HG03460 (cell line): ENCODE results near the gene EPB42.
"Not testable (repeated sequence)": the region's sequence is repeated elsewhere in the genome, so short reads cannot be mapped to it uniquely, and the experiment has no call there.

ENCODE experiments used
- ATAC-seq: cut with Tn5 transposase; IDR thresholded peaks from one replicate; pipeline ENCODE4 v1.9.1; 2021; ENCODE audit not compliant: unreplicated experiment

The EPB42 gene

DNA sequence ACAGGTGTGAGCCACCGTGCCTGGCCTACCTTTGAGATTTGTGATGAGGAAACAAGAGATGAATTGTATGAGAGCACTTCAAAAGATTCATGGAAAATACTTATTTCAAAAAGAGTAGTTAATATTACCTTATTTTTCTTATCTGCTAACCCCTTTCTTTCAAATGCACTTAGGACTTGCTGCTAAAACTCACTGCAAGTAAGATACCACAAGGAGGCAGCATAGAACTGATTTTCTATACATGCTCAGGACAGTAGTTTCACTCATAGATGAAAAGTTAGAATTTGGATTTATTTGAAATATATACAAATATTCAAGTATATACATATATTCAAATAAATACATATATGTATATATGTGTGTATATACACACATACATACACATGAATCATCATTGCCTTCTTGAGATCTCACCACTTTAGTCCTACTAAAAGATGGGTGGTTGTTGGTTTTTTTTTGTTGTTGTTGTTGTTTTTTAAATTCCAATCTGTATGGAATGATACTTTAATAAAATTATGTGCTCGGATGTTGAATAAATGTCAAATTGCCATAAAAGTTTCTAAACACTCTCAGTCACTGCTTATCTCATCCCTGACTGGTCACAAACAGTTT lies 33.2 kb downstream of the EPB42 start:
- no peak for ATAC-seq

GRCh38 chr15:43186003-43186353 lies 34.8 kb downstream of the EPB42 start:
- ATAC-seq: peak; percentile 31

- peak; percentile 96 for ATAC-seq
Observed at GRCh38 chr15:43185157-43186002, 35.4 kb downstream of the EPB42 start, which contains the start of gene CCNDBP1. Gene CCNDBP1, plus strand, starts transcription at chr15:43185403. Its CDS starts 96 bp downstream, at chr15:43185499.

- ATAC-seq: no peak
Observed at GRCh38 chr15:43184407-43185124, 36.3 kb downstream of the EPB42 start.

GRCh38 chr15:43183270-43183669 lies 37.5 kb downstream of the EPB42 start:
- no peak for ATAC-seq

DNA sequence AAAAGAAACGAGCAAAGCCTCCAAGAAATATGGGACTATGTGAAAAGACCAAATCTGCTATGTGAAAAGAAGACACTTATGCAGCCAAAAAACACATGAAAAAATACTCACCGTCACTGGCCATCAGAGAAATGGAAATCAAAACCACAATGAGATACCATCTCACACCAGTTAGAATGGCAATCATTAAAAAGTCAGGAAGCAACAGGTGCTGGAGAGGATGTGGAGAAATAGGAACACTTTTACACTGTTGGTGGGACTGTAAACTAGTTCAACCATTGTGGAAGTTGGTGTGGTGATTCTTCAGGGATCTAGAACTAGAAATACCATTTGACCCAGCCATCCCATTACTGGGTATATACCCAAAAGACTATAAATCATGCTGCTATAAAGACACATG lies 43.7 kb downstream of the EPB42 start:
- not testable (repeated sequence) for ATAC-seq

GRCh38 chr15:43175656-43176309 lies 45.0 kb downstream of the EPB42 start:
- not testable (repeated sequence) for ATAC-seq

- ATAC-seq: no peak
Observed at GRCh38 chr15:43169888-43170287, 50.9 kb downstream of the EPB42 start.

DNA sequence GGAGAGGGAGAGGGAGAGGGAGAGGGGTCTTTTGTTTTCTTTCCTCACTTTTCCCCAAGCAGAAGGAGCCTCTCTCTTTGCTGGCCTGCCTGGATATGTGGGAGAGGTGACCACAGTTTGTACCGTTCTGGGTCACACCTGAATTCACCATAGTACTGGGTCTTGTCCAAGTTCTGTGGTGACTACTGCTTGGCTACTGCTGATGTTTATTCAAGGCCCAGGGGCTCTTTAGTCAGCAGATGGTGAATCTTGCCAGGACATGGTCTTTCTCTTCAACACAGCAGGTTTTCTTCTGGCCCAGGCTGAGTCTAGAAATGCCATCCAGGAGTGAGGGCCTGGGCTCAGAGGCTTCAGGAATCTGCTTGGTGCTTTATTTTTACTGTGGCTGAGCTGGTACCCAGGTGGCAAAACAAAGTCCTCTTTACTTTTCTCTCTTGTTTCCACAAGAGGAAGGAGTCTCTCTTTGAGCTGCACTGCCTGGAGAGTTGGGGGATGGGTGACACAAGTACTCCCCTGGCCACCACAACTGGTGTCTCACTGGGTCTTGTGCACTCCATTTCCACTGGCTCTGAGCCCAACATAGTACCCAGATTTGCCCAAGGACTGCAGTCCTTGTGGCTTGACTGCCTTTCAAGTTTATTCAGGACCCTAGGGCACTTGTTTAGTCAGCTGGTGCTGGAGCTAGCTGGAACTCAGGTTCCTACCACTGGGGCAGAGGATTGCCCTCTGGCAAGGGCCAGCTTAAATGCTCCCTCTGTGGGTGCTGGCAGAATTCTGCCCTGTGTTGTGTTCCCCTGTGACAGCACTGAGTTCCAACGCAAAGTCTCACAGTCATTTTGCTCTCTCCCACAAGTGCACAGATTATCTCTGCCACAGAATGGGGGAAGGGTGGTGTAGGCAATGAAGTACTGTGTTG lies 52.4 kb downstream of the EPB42 start:
- ATAC-seq: no peak

DNA sequence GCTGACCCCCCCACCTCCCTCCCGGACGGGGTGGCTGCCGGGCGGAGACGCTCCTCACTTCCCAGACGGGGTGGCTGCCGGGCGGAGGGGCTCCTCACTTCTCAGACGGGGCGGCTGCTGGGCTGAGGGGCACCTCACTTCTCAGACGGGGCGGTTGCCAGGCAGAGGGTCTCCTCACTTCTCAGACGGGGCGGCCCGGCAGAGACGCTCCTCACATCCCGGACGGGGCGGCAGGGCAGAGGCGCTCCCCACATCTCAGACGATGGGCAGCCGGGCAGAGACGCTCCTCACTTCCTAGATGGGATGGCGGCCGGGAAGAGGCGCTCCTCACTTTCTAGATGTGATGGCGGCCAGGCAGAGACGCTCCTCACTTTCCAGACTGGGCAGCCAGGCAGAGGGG lies 53.6 kb downstream of the EPB42 start:
- not testable (repeated sequence) for ATAC-seq

DNA sequence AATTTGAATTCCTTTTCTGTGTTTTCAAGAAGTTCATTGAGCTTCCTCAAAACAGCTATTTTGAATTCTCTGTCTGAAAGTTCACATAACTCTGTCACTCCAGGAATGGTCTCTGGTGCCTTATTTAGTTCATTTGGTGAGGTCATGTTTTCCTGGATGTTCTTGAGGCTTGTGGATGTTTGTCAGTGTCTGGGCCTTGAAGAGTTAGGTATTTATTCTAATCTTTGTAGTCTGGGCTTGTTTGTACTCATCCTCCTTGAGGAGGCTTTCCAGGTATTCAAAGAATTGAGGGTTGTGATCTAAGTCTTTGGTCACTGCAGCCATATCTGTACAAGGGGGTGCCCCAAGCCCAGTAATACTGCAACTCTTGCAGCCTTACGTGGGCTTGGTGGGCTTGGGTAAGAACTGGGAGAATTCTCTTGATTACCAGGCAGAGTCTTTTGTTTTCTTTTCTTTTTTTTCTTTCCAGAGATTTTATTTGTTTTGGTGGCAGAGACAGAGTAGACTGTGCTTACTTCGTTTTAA lies 55.0 kb downstream of the EPB42 start:
- ATAC-seq: no peak

DNA sequence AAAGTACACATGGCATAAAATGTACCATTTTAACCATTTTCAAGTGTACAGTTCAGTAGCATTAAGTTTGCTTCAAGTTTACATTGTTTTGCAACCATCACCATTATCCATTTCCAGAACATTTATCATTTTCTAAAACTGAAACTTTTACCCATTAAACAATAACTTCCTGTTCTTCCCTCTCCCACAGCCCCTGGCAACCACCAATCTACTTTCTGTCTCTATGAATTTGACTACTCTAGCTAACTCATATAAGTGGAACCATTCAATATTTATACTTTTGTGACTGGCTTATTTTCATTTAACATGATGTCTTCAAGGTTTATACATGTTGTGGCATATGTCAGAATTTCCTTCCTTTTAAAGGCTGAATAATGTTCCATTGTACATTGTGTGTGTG lies 67.5 kb downstream of the EPB42 start:
- ATAC-seq: no peak

- no peak for ATAC-seq
Observed at GRCh38 chr15:43151688-43152087, 69.1 kb downstream of the EPB42 start.

DNA sequence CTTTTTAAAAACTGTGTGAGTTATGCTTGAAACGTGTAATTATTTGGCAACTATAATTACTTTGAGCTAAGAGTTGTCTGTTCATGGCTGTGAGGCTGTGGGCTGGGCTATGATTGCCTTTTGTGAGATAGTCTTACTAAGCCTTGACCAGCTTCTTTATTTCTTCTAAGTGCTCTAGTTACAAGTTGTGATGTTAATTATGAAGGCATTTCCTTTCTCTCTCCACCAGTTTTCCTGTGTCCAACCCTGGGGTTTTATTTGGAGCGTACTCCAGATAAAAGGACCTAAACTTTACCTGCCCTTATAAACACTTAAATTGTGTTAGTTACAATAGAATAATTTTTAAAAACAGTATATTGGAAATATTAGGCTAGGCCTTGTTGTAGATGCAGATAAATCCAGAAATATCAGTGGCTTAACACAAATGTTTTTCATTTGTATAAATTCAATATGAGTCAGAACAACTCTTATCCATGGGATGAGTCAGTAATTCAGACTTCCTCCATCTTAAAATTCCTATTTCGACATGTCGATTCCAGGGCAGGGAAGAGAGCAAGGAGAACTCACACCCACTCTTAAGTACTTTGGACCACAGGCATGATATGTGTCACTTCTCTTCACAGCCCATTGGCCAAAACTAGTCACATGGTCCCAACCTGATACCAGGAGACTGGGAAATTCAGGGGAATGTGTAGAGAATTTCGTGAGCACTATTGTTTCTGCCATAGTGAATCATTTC lies 70.5 kb downstream of the EPB42 start:
- no peak for ATAC-seq
